ENCODE measurements around the gene KNSTRN.

The KNSTRN gene

GRCh38 chr15:40366457-40367370, 15.8 kb upstream of the KNSTRN start:
- no peak for DNase-seq

- no peak for DNase-seq
These were observed 15.2 kb upstream of the KNSTRN start for GRCh38 chr15:40367371-40367685.

GRCh38 chr15:40367686-40368611, 14.6 kb upstream of the KNSTRN start:
- DNase-seq = no peak

- no peak for DNase-seq
These were observed 13.6 kb upstream of the KNSTRN start for GRCh38 chr15:40368719-40369473.

GRCh38 chr15:40369474-40369869, 13.0 kb upstream of the KNSTRN start:
- no peak for DNase-seq

- no peak for DNase-seq
These were observed 12.6 kb upstream of the KNSTRN start for GRCh38 chr15:40369971-40370370.

GRCh38 chr15:40372981-40373380, 9.5 kb upstream of the KNSTRN start:
- DNase-seq = no peak

- no peak for DNase-seq
These were observed 4.9 kb upstream of the KNSTRN start for GRCh38 chr15:40377606-40378005.

- DNase-seq = no peak
These were observed 3.1 kb upstream of the KNSTRN start for GRCh38 chr15:40379374-40379773.

GRCh38 chr15:40379853-40380252, 2.7 kb upstream of the KNSTRN start:
- DNase-seq = no peak

GRCh38 chr15:40380636-40381035, 1.9 kb upstream of the KNSTRN start:
- DNase-seq = no peak

GRCh38 chr15:40381818-40382529, 547 bp upstream of the KNSTRN start:
- no peak for DNase-seq

- DNase-seq = no peak
These were observed 4.0 kb downstream of the KNSTRN start for GRCh38 chr15:40386480-40386879.

- DNase-seq = no peak
These were observed 6.7 kb downstream of the KNSTRN start for GRCh38 chr15:40388941-40389823.

- no peak for DNase-seq
These were observed 7.5 kb downstream of the KNSTRN start for GRCh38 chr15:40389824-40390595.

GRCh38 chr15:40392986-40393948, 10.7 kb downstream of the KNSTRN start:
- no peak for DNase-seq

- DNase-seq = no peak
These were observed 15.3 kb downstream of the KNSTRN start for GRCh38 chr15:40397688-40398412.

GRCh38 chr15:40398413-40398873, 15.9 kb downstream of the KNSTRN start:
- no peak for DNase-seq
